Astrocyte (in vitro differentiated cells and primary cell): ENCODE results near the gene GET3.

Experiments
- EZH2 ChIP-seq: IDR thresholded peaks from 2 replicates; pipeline ENCODE4 v1.6.1; 2012; ENCODE audit warnings: mild to moderate bottlenecking, low read length, inconsistent platforms; ENCODE audit not compliant: insufficient read depth
- TF ChIP-seq, protein P1 (sequence below): IDR thresholded peaks from 2 replicates; pipeline ENCODE4 v1.5.1; 2011; ENCODE audit warnings: low read depth, mild to moderate bottlenecking, inconsistent platforms, low read length, moderate library complexity; ENCODE audit not compliant: insufficient read depth

DNA sequence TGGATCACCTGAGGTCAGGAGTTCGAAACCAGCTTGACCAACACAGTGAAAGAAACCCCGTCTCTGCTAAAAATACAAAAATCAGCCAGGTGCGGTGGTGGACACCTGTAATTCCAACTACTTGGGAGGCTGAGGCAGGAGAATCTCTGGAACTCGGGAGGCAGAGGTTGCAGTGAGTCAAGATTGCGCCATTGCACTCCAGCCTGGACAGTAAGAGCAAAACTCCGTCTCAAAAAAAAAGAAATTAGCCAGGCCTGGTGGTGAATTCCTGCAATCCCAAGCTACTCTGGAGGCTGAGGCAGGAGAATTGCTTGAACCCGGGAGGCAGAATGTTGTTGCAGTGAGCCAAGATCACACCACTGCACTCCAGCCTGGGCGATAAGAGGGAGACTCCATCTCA lies 28.7 kb upstream of the GET3 start:
- TF ChIP-seq, protein P1, sequence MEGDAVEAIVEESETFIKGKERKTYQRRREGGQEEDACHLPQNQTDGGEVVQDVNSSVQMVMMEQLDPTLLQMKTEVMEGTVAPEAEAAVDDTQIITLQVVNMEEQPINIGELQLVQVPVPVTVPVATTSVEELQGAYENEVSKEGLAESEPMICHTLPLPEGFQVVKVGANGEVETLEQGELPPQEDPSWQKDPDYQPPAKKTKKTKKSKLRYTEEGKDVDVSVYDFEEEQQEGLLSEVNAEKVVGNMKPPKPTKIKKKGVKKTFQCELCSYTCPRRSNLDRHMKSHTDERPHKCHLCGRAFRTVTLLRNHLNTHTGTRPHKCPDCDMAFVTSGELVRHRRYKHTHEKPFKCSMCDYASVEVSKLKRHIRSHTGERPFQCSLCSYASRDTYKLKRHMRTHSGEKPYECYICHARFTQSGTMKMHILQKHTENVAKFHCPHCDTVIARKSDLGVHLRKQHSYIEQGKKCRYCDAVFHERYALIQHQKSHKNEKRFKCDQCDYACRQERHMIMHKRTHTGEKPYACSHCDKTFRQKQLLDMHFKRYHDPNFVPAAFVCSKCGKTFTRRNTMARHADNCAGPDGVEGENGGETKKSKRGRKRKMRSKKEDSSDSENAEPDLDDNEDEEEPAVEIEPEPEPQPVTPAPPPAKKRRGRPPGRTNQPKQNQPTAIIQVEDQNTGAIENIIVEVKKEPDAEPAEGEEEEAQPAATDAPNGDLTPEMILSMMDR = no peak
- TF ChIP-seq EZH2 = no peak
